ENCODE results near the gene ZSCAN18.

Gene ZSCAN18

GRCh38 chr19:58123354-58123753 is 25.3 kb upstream of the ZSCAN18 start:
- Histone ChIP-seq H3K4me2 (ENCODE audit: low read depth, low read length, poor library complexity, severe bottlenecking) (no peak overlapping the region), H3K4me3 (ENCODE audit: low read length, poor library complexity, severe bottlenecking) (no peak overlapping the region), H3K27me3 (ENCODE audit: insufficient read depth, low read length, poor library complexity, severe bottlenecking) (no peaks in the 10 kb centered on the region), H4K20me1 (ENCODE audit: insufficient read depth, low read length, poor library complexity, severe bottlenecking) (no peaks in the 10 kb centered on the region), H3F3A (ENCODE audit: low read depth) (no peaks in the 10 kb centered on the region), H3K79me2 (ENCODE audit: insufficient read depth, low read length) (no peaks in the 10 kb centered on the region), H3K36me3 (ENCODE audit: insufficient read depth, low read length) (peaks cover 11% of the 10 kb centered on the region), H3K9me3 (ENCODE audit: insufficient read depth, low read depth, low read length) (peaks cover 74% of the 10 kb centered on the region), H3K4me1 (ENCODE audit: insufficient read depth, low read length, poor library complexity, severe bottlenecking) (no peaks in the 10 kb centered on the region), H3K9me2 (replicated peaks; ENCODE audit: low read depth, low read length) (no peaks in the 10 kb centered on the region), H3K9ac (ENCODE audit: low read depth, low read length, poor library complexity, severe bottlenecking) (no peak overlapping the region), H2AFZ (ENCODE audit: low read length) (no peak overlapping the region)
- TF ChIP-seq, protein P1, sequence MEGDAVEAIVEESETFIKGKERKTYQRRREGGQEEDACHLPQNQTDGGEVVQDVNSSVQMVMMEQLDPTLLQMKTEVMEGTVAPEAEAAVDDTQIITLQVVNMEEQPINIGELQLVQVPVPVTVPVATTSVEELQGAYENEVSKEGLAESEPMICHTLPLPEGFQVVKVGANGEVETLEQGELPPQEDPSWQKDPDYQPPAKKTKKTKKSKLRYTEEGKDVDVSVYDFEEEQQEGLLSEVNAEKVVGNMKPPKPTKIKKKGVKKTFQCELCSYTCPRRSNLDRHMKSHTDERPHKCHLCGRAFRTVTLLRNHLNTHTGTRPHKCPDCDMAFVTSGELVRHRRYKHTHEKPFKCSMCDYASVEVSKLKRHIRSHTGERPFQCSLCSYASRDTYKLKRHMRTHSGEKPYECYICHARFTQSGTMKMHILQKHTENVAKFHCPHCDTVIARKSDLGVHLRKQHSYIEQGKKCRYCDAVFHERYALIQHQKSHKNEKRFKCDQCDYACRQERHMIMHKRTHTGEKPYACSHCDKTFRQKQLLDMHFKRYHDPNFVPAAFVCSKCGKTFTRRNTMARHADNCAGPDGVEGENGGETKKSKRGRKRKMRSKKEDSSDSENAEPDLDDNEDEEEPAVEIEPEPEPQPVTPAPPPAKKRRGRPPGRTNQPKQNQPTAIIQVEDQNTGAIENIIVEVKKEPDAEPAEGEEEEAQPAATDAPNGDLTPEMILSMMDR (conservative IDR thresholded peaks at IDR 0.05; ENCODE audit: low read length), result no peak
- TF ChIP-seq EZH2phosphoT487 (IDR thresholded peaks at IDR 0.05; ENCODE audit: borderline replicate concordance), result no peak

GRCh38 chr19:58118979-58119733 is 21.1 kb upstream of the ZSCAN18 start:
- H3K9me3 ChIP-seq (ENCODE audit: insufficient read depth, low read depth, low read length), result peaks cover 39% of the 10 kb centered on the region; the same call in 1 of the 2 replicates
- no peak overlapping the region for H2AFZ ChIP-seq (ENCODE audit: low read length)
- H4K20me1 ChIP-seq (ENCODE audit: insufficient read depth, low read length, poor library complexity, severe bottlenecking), result no peaks in the 10 kb centered on the region
- no peaks in the 10 kb centered on the region for H3K4me1 ChIP-seq (ENCODE audit: insufficient read depth, low read length, poor library complexity, severe bottlenecking)
- H3K9ac ChIP-seq (ENCODE audit: low read depth, low read length, poor library complexity, severe bottlenecking), result no peak overlapping the region
- no peak overlapping the region for H3K4me2 ChIP-seq (ENCODE audit: low read depth, low read length, poor library complexity, severe bottlenecking)
- H3K9me2 ChIP-seq (replicated peaks; ENCODE audit: low read depth, low read length), result no peaks in the 10 kb centered on the region
- no peaks in the 10 kb centered on the region for H3K27me3 ChIP-seq (ENCODE audit: insufficient read depth, low read length, poor library complexity, severe bottlenecking)
- no peak overlapping the region for H3K4me3 ChIP-seq (ENCODE audit: low read length, poor library complexity, severe bottlenecking)
- H3K36me3 ChIP-seq (ENCODE audit: insufficient read depth, low read length), result no peaks in the 10 kb centered on the region
- TF ChIP-seq EZH2phosphoT487 (IDR thresholded peaks at IDR 0.05; ENCODE audit: borderline replicate concordance), result no peak
- TF ChIP-seq, protein P1 (conservative IDR thresholded peaks at IDR 0.05; ENCODE audit: low read length), result no peak
- no peaks in the 10 kb centered on the region for H3K79me2 ChIP-seq (ENCODE audit: insufficient read depth, low read length)
- no peaks in the 10 kb centered on the region for H3F3A ChIP-seq (ENCODE audit: low read depth)

DNA sequence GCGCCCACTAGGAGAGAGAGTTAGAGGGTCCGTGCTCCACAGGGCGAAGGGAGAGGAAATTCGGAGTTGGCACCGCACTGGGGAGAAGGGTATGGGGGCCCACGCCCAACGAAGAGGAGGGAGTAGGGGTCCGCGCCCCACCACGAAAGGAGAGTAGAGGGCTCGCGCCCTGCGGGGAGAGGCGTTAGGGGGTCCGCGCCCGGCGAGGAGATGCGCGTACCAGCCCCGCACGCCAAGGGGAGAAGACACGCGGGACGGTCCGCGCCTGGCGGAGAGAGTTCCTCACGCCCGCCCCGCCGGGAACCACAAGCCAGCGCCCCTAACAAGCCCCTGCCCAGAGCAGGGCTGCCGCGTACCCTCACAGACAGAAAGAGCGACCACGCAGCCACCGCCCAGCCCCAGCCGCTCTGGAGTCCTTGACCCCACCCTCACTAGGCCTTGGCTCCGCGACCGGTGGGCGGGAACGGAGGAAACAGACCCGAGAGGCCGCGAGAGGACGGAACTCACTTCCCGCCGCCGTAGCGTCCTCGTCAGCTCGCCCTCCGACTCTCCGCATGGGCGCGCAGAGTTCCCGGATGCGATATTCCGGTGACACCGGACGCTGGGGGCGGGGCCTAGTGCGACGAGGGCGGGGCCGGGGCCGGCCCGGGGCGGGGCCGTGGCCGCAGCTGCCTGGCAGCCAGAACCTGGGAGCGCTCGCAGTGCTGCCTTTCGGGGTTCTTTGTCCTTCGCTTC is 20.0 kb upstream of the ZSCAN18 start:
- Histone ChIP-seq H3K36me3 (ENCODE audit: insufficient read depth, low read length) (no peaks in the 10 kb centered on the region), H3K4me3 (ENCODE audit: low read length, poor library complexity, severe bottlenecking) (no peak overlapping the region), H3K9me2 (replicated peaks; ENCODE audit: low read depth, low read length) (no peaks in the 10 kb centered on the region), H3F3A (ENCODE audit: low read depth) (no peaks in the 10 kb centered on the region), H3K9ac (ENCODE audit: low read depth, low read length, poor library complexity, severe bottlenecking) (no peak overlapping the region), H3K4me1 (ENCODE audit: insufficient read depth, low read length, poor library complexity, severe bottlenecking) (no peaks in the 10 kb centered on the region), H3K9me3 (ENCODE audit: insufficient read depth, low read depth, low read length) (peaks cover 33% of the 10 kb centered on the region; the same call in 1 of the 2 replicates), H3K79me2 (ENCODE audit: insufficient read depth, low read length) (no peaks in the 10 kb centered on the region), H3K27me3 (ENCODE audit: insufficient read depth, low read length, poor library complexity, severe bottlenecking) (no peaks in the 10 kb centered on the region), H2AFZ (ENCODE audit: low read length) (no peak overlapping the region), H4K20me1 (ENCODE audit: insufficient read depth, low read length, poor library complexity, severe bottlenecking) (no peaks in the 10 kb centered on the region), H3K4me2 (ENCODE audit: low read depth, low read length, poor library complexity, severe bottlenecking) (no peak overlapping the region)
- TF ChIP-seq EZH2phosphoT487 (IDR thresholded peaks at IDR 0.05; ENCODE audit: borderline replicate concordance), result no peak
- TF ChIP-seq, protein P1 (conservative IDR thresholded peaks at IDR 0.05; ENCODE audit: low read length), result no peak
